ENCODE data around the gene GOLT1B. TPM values are rescaled to one million over a fixed set of nuclear protein-coding genes. Genes with fewer than 3 reads are reported as not detected.

GOLT1B gene
- total RNA-seq, 2 donors from 2014 or later: 15.5 to 16.9 TPM

DNA sequence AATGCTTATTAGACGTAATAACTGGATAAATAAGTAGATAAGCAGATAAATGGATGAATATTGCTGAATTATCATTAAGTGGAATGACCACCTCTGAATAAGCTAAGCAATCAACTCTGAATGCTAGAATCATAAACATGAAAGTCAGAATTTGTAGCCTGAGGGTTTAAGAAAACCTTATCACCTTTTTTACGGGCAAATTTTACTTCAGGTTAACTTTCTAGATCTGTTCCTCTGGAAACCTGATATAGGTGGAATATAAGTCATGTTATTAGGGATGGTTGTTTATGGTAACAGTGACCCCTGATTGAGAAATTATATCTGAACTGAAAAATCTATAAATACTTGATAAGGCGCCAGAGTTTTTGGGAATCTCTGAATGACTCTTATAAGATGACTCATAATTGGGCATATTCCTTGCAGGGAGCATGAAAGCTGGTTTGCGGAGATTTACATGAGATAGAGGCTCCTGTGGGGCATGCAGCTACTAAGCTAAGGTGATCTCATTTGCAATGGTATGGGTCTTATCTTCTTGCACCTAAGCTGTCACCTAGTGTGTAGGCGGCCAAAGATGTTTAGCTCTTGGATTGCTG is 36.6 kb downstream of the GOLT1B start:
- no peak overlapping the region for H3K27ac ChIP-seq
- H3K4me3 ChIP-seq: no peak overlapping the region
- TF ChIP-seq CTCF (IDR thresholded peaks at IDR 0.05): no peak
- no peaks in the 10 kb centered on the region for H3K4me1 ChIP-seq
- no peaks in the 10 kb centered on the region for H3K36me3 ChIP-seq
- no peaks in the 10 kb centered on the region for H3K27me3 ChIP-seq
- H3K9me3 ChIP-seq: no peaks in the 10 kb centered on the region
- DNase-seq (ENCODE audit: low spot score): no peak

DNA sequence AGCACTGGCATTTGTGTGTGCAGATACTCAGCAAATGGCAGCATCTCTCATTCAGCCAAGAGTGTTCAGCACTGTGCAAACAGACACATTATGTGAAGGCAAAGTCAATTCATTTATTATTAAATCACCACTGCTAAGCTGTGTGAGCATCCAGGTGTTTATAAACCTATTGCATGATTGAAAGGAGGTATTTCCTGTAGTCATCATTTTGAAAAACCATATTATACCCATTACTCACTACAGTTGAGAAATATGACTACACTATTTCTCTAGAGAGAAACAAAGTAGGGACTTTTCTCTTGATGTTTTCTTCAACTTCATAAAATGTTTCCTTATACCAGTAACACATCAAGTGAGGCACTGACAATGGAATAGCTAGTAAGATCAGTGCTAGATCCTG is 38.2 kb downstream of the GOLT1B start:
- Histone ChIP-seq H3K4me1 (no peaks in the 10 kb centered on the region), H3K4me3 (no peak overlapping the region), H3K9me3 (no peaks in the 10 kb centered on the region), H3K36me3 (no peaks in the 10 kb centered on the region), H3K27ac (no peak overlapping the region), H3K27me3 (no peaks in the 10 kb centered on the region)
- no peak for TF ChIP-seq CTCF (IDR thresholded peaks at IDR 0.05)
- no peak for DNase-seq (ENCODE audit: low spot score)

DNA sequence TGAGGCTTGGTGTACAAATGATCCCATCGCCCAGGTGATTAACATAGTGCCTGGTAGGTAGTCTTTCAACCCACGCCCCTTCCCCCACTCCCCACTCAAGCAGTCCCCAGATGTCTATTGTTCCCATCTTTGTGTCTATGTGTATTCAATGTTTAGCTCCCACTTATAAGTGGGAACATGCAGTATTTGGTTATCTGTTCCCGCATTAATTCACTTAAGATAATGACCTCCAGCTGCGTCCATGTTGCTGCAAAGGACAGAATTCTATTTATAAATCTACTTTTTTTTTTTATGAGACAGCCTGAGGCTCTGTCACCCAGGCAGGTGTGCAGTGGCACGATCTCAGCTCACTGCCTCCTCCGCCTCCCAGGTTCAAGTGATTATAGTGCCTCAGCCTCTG is 40.2 kb downstream of the GOLT1B start:
- H3K4me3 ChIP-seq: no peak overlapping the region
- no peaks in the 10 kb centered on the region for H3K9me3 ChIP-seq
- no peak overlapping the region for H3K27ac ChIP-seq
- DNase-seq (ENCODE audit: low spot score): no peak
- H3K27me3 ChIP-seq: no peaks in the 10 kb centered on the region
- H3K36me3 ChIP-seq: no peaks in the 10 kb centered on the region
- TF ChIP-seq CTCF (IDR thresholded peaks at IDR 0.05): no peak
- no peaks in the 10 kb centered on the region for H3K4me1 ChIP-seq

GRCh38 chr12:21542403-21542802 is 40.8 kb downstream of the GOLT1B start:
- Histone ChIP-seq H3K27me3 (no peaks in the 10 kb centered on the region), H3K27ac (no peak overlapping the region), H3K4me3 (no peak overlapping the region), H3K36me3 (no peaks in the 10 kb centered on the region), H3K9me3 (no peaks in the 10 kb centered on the region), H3K4me1 (no peaks in the 10 kb centered on the region)
- TF ChIP-seq CTCF (IDR thresholded peaks at IDR 0.05): no peak
- DNase-seq (ENCODE audit: low spot score): no peak

DNA sequence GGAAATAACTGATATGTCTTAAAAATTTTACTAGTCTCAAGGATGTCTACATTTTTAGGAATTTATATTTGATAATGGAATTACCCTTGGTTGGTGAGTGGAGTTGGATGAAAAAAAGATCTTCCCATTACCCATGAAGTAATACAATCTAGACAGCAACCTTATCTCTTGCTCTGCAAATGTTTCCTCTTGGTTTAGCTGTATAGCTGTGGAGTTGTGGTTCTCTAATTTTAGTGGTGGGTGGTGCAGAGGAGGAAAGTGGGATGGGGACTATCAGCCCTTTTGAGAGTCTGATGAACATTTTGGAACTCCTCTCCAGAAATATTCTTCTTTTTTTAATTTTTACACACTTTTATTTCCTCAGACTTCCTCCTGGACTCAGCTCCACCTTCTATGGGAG is 41.6 kb downstream of the GOLT1B start:
- TF ChIP-seq CTCF (IDR thresholded peaks at IDR 0.05): no peak
- Histone ChIP-seq H3K27ac (no peak overlapping the region), H3K27me3 (no peaks in the 10 kb centered on the region), H3K4me3 (no peak overlapping the region), H3K36me3 (no peaks in the 10 kb centered on the region), H3K9me3 (no peaks in the 10 kb centered on the region), H3K4me1 (no peaks in the 10 kb centered on the region)
- DNase-seq (ENCODE audit: low spot score): no peak

DNA sequence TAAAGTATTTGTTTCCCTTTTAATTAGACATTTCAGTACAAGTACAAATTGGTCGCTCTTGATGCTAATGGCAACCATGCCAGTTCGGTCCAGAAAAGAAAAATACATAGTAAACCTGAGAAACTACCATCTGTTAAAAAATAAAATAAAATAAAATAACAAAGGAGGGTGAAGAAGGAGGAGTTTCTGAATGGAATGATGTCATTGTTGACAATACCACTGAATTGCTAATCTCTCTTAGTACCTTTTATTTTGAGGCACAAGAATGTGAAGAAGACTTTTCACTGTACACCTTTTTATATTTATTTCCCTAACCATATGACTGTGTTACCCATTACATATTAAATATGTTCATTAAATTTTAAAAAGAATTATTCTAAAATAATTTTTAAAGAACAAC is 44.0 kb downstream of the GOLT1B start:
- TF ChIP-seq CTCF (IDR thresholded peaks at IDR 0.05): no peak
- no peaks in the 10 kb centered on the region for H3K36me3 ChIP-seq
- no peaks in the 10 kb centered on the region for H3K27me3 ChIP-seq
- no peak overlapping the region for H3K4me3 ChIP-seq
- no peak for DNase-seq (ENCODE audit: low spot score)
- H3K4me1 ChIP-seq: no peaks in the 10 kb centered on the region
- H3K9me3 ChIP-seq: no peaks in the 10 kb centered on the region
- no peak overlapping the region for H3K27ac ChIP-seq
